Neural crest cell (in vitro differentiated cells): ENCODE measurements around the gene FKBP15. TPM values are rescaled to one million over a fixed set of nuclear protein-coding genes. Genes with fewer than 3 reads are reported as not detected.

Experiments
- DNase-seq: peaks from one replicate; pipeline ENCODE4 v3.0.0; 2021; ENCODE audit warnings: low read depth, mixed read lengths, low spot score
- H3K27ac Mint-ChIP-seq: one replicate; pipeline ENCODE4 v1.8.0; 2021; ENCODE audit warnings: mild to moderate bottlenecking, mixed read lengths; ENCODE audit not compliant: unreplicated experiment
- H3K27me3 Mint-ChIP-seq: 2 replicates; pipeline ENCODE4 v1.8.0; 2021; ENCODE audit warnings: low read depth, mild to moderate bottlenecking, mixed read lengths
- H3K36me3 Mint-ChIP-seq: 2 replicates; pipeline ENCODE4 v1.8.0; 2021; ENCODE audit warnings: low read depth, mild to moderate bottlenecking, mixed read lengths
- H3K4me1 Mint-ChIP-seq: 2 replicates; pipeline ENCODE4 v1.8.0; 2021; ENCODE audit warnings: mixed read lengths
- H3K4me3 Mint-ChIP-seq: one replicate; pipeline ENCODE4 v1.8.0; 2021; ENCODE audit warnings: mild to moderate bottlenecking, mixed read lengths
- H3K9me3 Mint-ChIP-seq: 2 replicates; pipeline ENCODE4 v1.8.0; 2021; ENCODE audit warnings: mixed read lengths
- CTCF ChIP-seq: fragments of 200-600 bp; sonication (generic); conservative IDR thresholded peaks from 2 replicates; pipeline ENCODE4 v1.5.0; 2021; ENCODE audit warnings: antibody characterized with exemption, mild to moderate bottlenecking
- total RNA-seq: library from RNA; stranded (reverse); gene quantifications from 2 replicates; pipeline ENCODE4 v1.2.1, GENCODE V29; 2021

FKBP15 gene
- total RNA-seq, 1 donor from 2014 or later = 19.9 TPM

GRCh38 chr9:113221800-113222481, 864 bp upstream of the FKBP15 start:
- Mint-ChIP-seq H3K4me1 (peaks cover 35% of the 10 kb centered on the region), H3K4me3 (peak overlapping the region; percentile 99), H3K27ac (peak overlapping the region; percentile 95), H3K36me3 (no peaks in the 10 kb centered on the region), H3K27me3 (no peaks in the 10 kb centered on the region), H3K9me3 (no peaks in the 10 kb centered on the region)
- peak; percentile 2 for DNase-seq
- TF ChIP-seq CTCF = no peak

GRCh38 chr9:113220467-113221002, 542 bp downstream of the FKBP15 start:
- Mint-ChIP-seq H3K9me3 (no peaks in the 10 kb centered on the region), H3K4me1 (peaks cover 35% of the 10 kb centered on the region), H3K4me3 (peak overlapping the region; percentile 99), H3K27ac (peak overlapping the region; percentile 98), H3K27me3 (no peaks in the 10 kb centered on the region), H3K36me3 (no peaks in the 10 kb centered on the region)
- no peak for DNase-seq
- no peak for TF ChIP-seq CTCF

- Mint-ChIP-seq H3K4me3 (peak overlapping the region; percentile 99), H3K9me3 (no peaks in the 10 kb centered on the region), H3K4me1 (peaks cover 35% of the 10 kb centered on the region), H3K36me3 (no peaks in the 10 kb centered on the region), H3K27ac (no peak overlapping the region), H3K27me3 (no peaks in the 10 kb centered on the region)
- no peak for TF ChIP-seq CTCF
- DNase-seq = no peak
Measured at GRCh38 chr9:113219969-113220368, 1.1 kb downstream of the FKBP15 start.

- Mint-ChIP-seq H3K27ac (peak overlapping the region; percentile 37), H3K4me3 (peak overlapping the region; percentile 99)
- no peak for TF ChIP-seq CTCF
Measured at GRCh38 chr9:113219186-113219936, 1.7 kb downstream of the FKBP15 start.

GRCh38 chr9:113216406-113216805, 4.7 kb downstream of the FKBP15 start:
- Mint-ChIP-seq H3K9me3 (no peaks in the 10 kb centered on the region), H3K4me3 (peak overlapping the region; percentile 41), H3K36me3 (no peaks in the 10 kb centered on the region)

More at GRCh38 chr9:113219186-113219936, 1.7 kb downstream of the FKBP15 start:
- peaks cover 35% of the 10 kb centered on the region for H3K4me1 Mint-ChIP-seq
- H3K27me3 Mint-ChIP-seq = no peaks in the 10 kb centered on the region
- H3K9me3 Mint-ChIP-seq = no peaks in the 10 kb centered on the region
- H3K36me3 Mint-ChIP-seq = no peaks in the 10 kb centered on the region
- DNase-seq = no peak

More at GRCh38 chr9:113216406-113216805, 4.7 kb downstream of the FKBP15 start:
- H3K4me1 Mint-ChIP-seq = peaks cover 13% of the 10 kb centered on the region
- no peak for TF ChIP-seq CTCF
- DNase-seq = no peak
- no peaks in the 10 kb centered on the region for H3K27me3 Mint-ChIP-seq
- H3K27ac Mint-ChIP-seq = no peak overlapping the region
